Neural progenitor cell (in vitro differentiated cells): ENCODE measurements around the gene PPP2R2B. TPM values are rescaled to one million over a fixed set of nuclear protein-coding genes. Genes with fewer than 3 reads are reported as not detected.

Source experiments
- DNase-seq: peaks from one replicate; pipeline ENCODE4 v3.0.0-alpha.2; 2016; ENCODE audit warnings: low spot score
- H2AFZ ChIP-seq: fragments of 200-600 bp; sonication (generic); replicated peaks from 2 replicates; pipeline ENCODE4 v1.6.1; 2016; ENCODE audit warnings: antibody characterized with exemption
- H3F3A ChIP-seq: fragments of 200-600 bp; sonication (generic); 2 replicates; pipeline ENCODE4 v1.6.1; 2016; ENCODE audit warnings: antibody characterized with exemption, low read depth
- H3K27ac ChIP-seq: fragments of 200-600 bp; sonication (generic); 2 replicates; pipeline ENCODE4 v1.5.1; 2016; ENCODE audit warnings: mild to moderate bottlenecking
- H3K27me3 ChIP-seq: fragments of 200-600 bp; sonication (generic); 2 replicates; pipeline ENCODE4 v1.6.1; 2016; ENCODE audit warnings: mild to moderate bottlenecking, moderate library complexity
- H3K36me3 ChIP-seq: fragments of 200-600 bp; sonication (generic); 2 replicates; pipeline ENCODE4 v1.5.1; 2016
- H3K4me1 ChIP-seq: fragments of 200-600 bp; sonication (generic); 2 replicates; pipeline ENCODE4 v1.6.1; 2016; ENCODE audit warnings: mixed run types
- H3K4me2 ChIP-seq: fragments of 200-600 bp; sonication (generic); 2 replicates; pipeline ENCODE4 v1.6.1; 2016
- H3K4me3 ChIP-seq: fragments of 200-600 bp; sonication (generic); 2 replicates; pipeline ENCODE4 v1.5.1; 2016
- H3K79me2 ChIP-seq: fragments of 200-600 bp; sonication (generic); 2 replicates; pipeline ENCODE4 v1.6.1; 2016; ENCODE audit warnings: low read depth
- H3K9ac ChIP-seq: fragments of 200-600 bp; sonication (generic); 2 replicates; pipeline ENCODE4 v1.6.1; 2016
- H3K9me3 ChIP-seq: fragments of 200-600 bp; sonication (generic); 2 replicates; pipeline ENCODE4 v1.5.1; 2016; ENCODE audit warnings: low read depth
- H4K20me1 ChIP-seq: fragments of 200-600 bp; sonication (generic); 2 replicates; pipeline ENCODE4 v1.6.1; 2016; ENCODE audit warnings: low read depth
- H3K27ac Mint-ChIP-seq: 3 replicates; pipeline ENCODE4 v1.8.0; 2021; ENCODE audit warnings: mixed read lengths
- H3K27me3 Mint-ChIP-seq: 2 replicates; pipeline ENCODE4 v1.8.0; 2022; ENCODE audit warnings: low read depth, mild to moderate bottlenecking, inconsistent platforms, moderate library complexity, mixed read lengths; ENCODE audit not compliant: insufficient read depth
- H3K36me3 Mint-ChIP-seq: 3 replicates; pipeline ENCODE4 v1.8.0; 2021; ENCODE audit warnings: mixed read lengths
- H3K4me1 Mint-ChIP-seq: 3 replicates; pipeline ENCODE4 v1.8.0; 2021; ENCODE audit warnings: mixed read lengths
- H3K4me3 Mint-ChIP-seq: 3 replicates; pipeline ENCODE4 v1.8.0; 2021; ENCODE audit warnings: mild to moderate bottlenecking, moderate library complexity, mixed read lengths
- H3K9me3 Mint-ChIP-seq: 3 replicates; pipeline ENCODE4 v1.8.0; 2020; ENCODE audit warnings: mixed read lengths
- EZH2 ChIP-seq: fragments of 200-600 bp; sonication (generic); IDR thresholded peaks from 2 replicates; pipeline ENCODE4 v1.6.1; 2017; ENCODE audit warnings: antibody characterized with exemption, mild to moderate bottlenecking, moderate library complexity
- EZH2phosphoT487 ChIP-seq: fragments of 200-600 bp; sonication (generic); IDR thresholded peaks from 2 replicates; pipeline ENCODE4 v1.6.1; 2017; ENCODE audit warnings: antibody characterized with exemption
- total RNA-seq: library from RNA; depleted of rRNA; stranded (reverse); fragments of >200 nt; gene quantifications from 2 replicates; pipeline ENCODE4 v1.2.3, GENCODE V29; 2015; ENCODE audit warnings: low replicate concordance
- TF ChIP-seq, protein P1 (sequence below): fragments of 200-600 bp; sonication (generic); IDR thresholded peaks from 2 replicates; pipeline ENCODE4 v1.5.1; 2017; ENCODE audit warnings: antibody characterized with exemption, mild to moderate bottlenecking

PPP2R2B gene
- total RNA-seq, 1 donor from 2014 or later, result 26.6 TPM

DNA sequence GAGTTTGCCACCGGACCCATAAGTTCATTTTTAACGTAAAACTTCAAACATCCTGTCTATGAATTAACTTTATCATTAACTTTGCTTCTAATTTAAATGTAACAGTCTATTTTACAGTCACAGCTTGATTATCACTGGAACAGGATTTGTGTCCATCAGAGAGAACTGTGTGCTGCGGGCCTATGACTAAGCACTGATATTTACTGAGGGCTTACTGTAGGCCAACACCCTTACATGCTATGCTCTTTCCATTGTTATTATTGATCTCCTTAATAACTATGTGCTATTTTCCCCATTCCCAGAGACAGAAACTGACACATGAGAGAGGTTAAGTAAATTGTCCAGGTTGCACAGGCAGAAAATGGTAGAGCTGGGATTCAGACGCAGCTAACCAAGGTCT, 338.6 kb downstream of the PPP2R2B start:
- Histone ChIP-seq H3K27ac (no peak overlapping the region), H3K9ac (no peak overlapping the region), H3K79me2 (no peaks in the 10 kb centered on the region), H3F3A (no peaks in the 10 kb centered on the region), H3K4me1 (no peaks in the 10 kb centered on the region), H3K9me3 (no peaks in the 10 kb centered on the region), H3K36me3 (no peaks in the 10 kb centered on the region), H3K4me3 (no peak overlapping the region), H2AFZ (no peak overlapping the region), H3K27me3 (no peaks in the 10 kb centered on the region), H4K20me1 (no peaks in the 10 kb centered on the region), H3K4me2 (no peak overlapping the region)
- Mint-ChIP-seq H3K27ac (no peak overlapping the region), H3K4me3 (no peak overlapping the region), H3K4me1 (peaks cover 2% of the 10 kb centered on the region), H3K27me3 (no peaks in the 10 kb centered on the region), H3K9me3 (no peaks in the 10 kb centered on the region), H3K36me3 (no peaks in the 10 kb centered on the region)
- no peak for DNase-seq
- TF ChIP-seq EZH2, result no peak
- no peak for TF ChIP-seq EZH2phosphoT487
- TF ChIP-seq, protein P1, sequence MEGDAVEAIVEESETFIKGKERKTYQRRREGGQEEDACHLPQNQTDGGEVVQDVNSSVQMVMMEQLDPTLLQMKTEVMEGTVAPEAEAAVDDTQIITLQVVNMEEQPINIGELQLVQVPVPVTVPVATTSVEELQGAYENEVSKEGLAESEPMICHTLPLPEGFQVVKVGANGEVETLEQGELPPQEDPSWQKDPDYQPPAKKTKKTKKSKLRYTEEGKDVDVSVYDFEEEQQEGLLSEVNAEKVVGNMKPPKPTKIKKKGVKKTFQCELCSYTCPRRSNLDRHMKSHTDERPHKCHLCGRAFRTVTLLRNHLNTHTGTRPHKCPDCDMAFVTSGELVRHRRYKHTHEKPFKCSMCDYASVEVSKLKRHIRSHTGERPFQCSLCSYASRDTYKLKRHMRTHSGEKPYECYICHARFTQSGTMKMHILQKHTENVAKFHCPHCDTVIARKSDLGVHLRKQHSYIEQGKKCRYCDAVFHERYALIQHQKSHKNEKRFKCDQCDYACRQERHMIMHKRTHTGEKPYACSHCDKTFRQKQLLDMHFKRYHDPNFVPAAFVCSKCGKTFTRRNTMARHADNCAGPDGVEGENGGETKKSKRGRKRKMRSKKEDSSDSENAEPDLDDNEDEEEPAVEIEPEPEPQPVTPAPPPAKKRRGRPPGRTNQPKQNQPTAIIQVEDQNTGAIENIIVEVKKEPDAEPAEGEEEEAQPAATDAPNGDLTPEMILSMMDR, result no peak

DNA sequence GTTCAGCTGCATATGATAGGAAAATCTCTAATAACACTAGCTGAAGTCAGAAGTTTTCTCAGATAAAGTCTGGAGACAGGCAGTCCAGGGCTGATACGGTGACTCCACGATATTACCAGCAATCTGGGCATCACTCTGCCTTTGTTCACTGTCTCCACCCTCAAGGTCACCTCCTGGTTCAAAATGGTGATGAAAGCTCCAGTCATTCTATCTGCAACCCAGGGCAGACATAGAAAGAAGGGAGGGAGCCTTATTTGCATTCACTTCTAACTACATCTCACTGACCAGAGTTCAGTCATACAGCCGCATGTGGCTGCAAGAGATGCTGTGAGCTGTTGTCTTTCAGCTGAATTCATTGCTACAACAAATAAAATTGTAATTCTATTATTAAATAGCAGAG, 340.1 kb downstream of the PPP2R2B start:
- no peak for TF ChIP-seq EZH2
- TF ChIP-seq EZH2phosphoT487, result no peak
- TF ChIP-seq, protein P1, result no peak
- Histone ChIP-seq H3K79me2 (no peaks in the 10 kb centered on the region), H3K27ac (no peak overlapping the region), H4K20me1 (no peaks in the 10 kb centered on the region), H3K4me2 (no peak overlapping the region), H3K27me3 (no peaks in the 10 kb centered on the region), H3K9ac (no peak overlapping the region), H3K36me3 (no peaks in the 10 kb centered on the region), H3F3A (no peaks in the 10 kb centered on the region), H3K9me3 (no peaks in the 10 kb centered on the region), H3K4me1 (no peaks in the 10 kb centered on the region), H3K4me3 (no peak overlapping the region), H2AFZ (no peak overlapping the region)
- no peak for DNase-seq
- H3K36me3 Mint-ChIP-seq, result no peaks in the 10 kb centered on the region
- H3K4me1 Mint-ChIP-seq, result peaks cover 6% of the 10 kb centered on the region
- H3K9me3 Mint-ChIP-seq, result no peaks in the 10 kb centered on the region
- no peak overlapping the region for H3K27ac Mint-ChIP-seq
- no peak overlapping the region for H3K4me3 Mint-ChIP-seq
- H3K27me3 Mint-ChIP-seq, result no peaks in the 10 kb centered on the region

- no peak overlapping the region for H3K4me3 ChIP-seq
- H3K4me1 ChIP-seq, result no peaks in the 10 kb centered on the region
- no peaks in the 10 kb centered on the region for H4K20me1 ChIP-seq
- H3F3A ChIP-seq, result no peaks in the 10 kb centered on the region
- no peak for TF ChIP-seq EZH2phosphoT487
- no peak for TF ChIP-seq EZH2
- TF ChIP-seq, protein P1, result no peak
- H3K79me2 ChIP-seq, result no peaks in the 10 kb centered on the region
- no peaks in the 10 kb centered on the region for H3K9me3 Mint-ChIP-seq
- H3K27ac Mint-ChIP-seq, result no peak overlapping the region
- H3K4me3 Mint-ChIP-seq, result no peak overlapping the region
- peaks cover 8% of the 10 kb centered on the region for H3K4me1 Mint-ChIP-seq
- no peaks in the 10 kb centered on the region for H3K27me3 ChIP-seq
- no peaks in the 10 kb centered on the region for H3K9me3 ChIP-seq
- H3K36me3 Mint-ChIP-seq, result no peaks in the 10 kb centered on the region
- no peaks in the 10 kb centered on the region for H3K36me3 ChIP-seq
- no peak for DNase-seq
- H3K27ac ChIP-seq, result no peak overlapping the region
- no peak overlapping the region for H3K4me2 ChIP-seq
- no peak overlapping the region for H3K9ac ChIP-seq
- H2AFZ ChIP-seq, result no peak overlapping the region
- peaks cover 4% of the 10 kb centered on the region for H3K27me3 Mint-ChIP-seq
These were observed 344.7 kb downstream of the PPP2R2B start for GRCh38 chr5:146533882-146534281.
